MM.1S (cell line): ENCODE results near the gene IVD.

Experiments used
- DNase-seq: peaks from one replicate; pipeline ENCODE4 v3.0.0-alpha.2; 2015
- H2AFZ ChIP-seq: fragments of 300-600 bp; sonication (generic); 2 replicates; pipeline ENCODE4 v1.6.0; 2016; ENCODE audit warnings: antibody characterized with exemption, low read length
- H3F3A ChIP-seq: fragments of 300-600 bp; sonication (generic); 2 replicates; pipeline ENCODE4 v1.6.1; 2016; ENCODE audit warnings: mild to moderate bottlenecking, antibody characterized with exemption, low read length, moderate library complexity, mixed read lengths; ENCODE audit not compliant: insufficient read depth
- H3K27ac ChIP-seq: fragments of 300-600 bp; sonication (generic); 2 replicates; pipeline ENCODE4 v1.5.1; 2016; ENCODE audit warnings: mild to moderate bottlenecking, low read length
- H3K27me3 ChIP-seq: fragments of 300-600 bp; sonication (generic); replicated peaks from 2 replicates; pipeline ENCODE4 v1.6.0; 2016; ENCODE audit warnings: low read length; ENCODE audit not compliant: insufficient read depth
- H3K36me3 ChIP-seq: fragments of 300-600 bp; sonication (generic); replicated peaks from 2 replicates; pipeline ENCODE4 v1.6.1; 2016; ENCODE audit warnings: mild to moderate bottlenecking, low read length, mixed read lengths; ENCODE audit not compliant: insufficient read depth
- H3K4me1 ChIP-seq: fragments of 300-600 bp; sonication (generic); 2 replicates; pipeline ENCODE4 v1.6.1; 2016; ENCODE audit warnings: low read length, mixed read lengths
- H3K4me2 ChIP-seq: fragments of 300-600 bp; sonication (generic); 2 replicates; pipeline ENCODE4 v1.6.0; 2016; ENCODE audit warnings: low read depth, low read length
- H3K4me3 ChIP-seq: fragments of 300-600 bp; sonication (generic); 2 replicates; pipeline ENCODE4 v1.5.1; 2016; ENCODE audit warnings: low read length, mixed read lengths
- H3K79me2 ChIP-seq: fragments of 300-600 bp; sonication (generic); 2 replicates; pipeline ENCODE4 v1.6.1; 2016; ENCODE audit warnings: mixed run types, low read length, mixed read lengths
- H3K9ac ChIP-seq: fragments of 300-600 bp; sonication (generic); 2 replicates; pipeline ENCODE4 v1.6.1; 2016; ENCODE audit warnings: low read length, mixed read lengths
- H3K9me2 ChIP-seq: fragments of 300-600 bp; sonication (generic); replicated peaks from 2 replicates; pipeline ENCODE4 v1.6.1; 2016; ENCODE audit warnings: mild to moderate bottlenecking, low read length, mixed read lengths; ENCODE audit not compliant: insufficient read depth
- H3K9me3 ChIP-seq: fragments of 300-600 bp; sonication (generic); replicated peaks from 2 replicates; pipeline ENCODE4 v1.6.1; 2016; ENCODE audit warnings: mild to moderate bottlenecking, low read length, mixed read lengths; ENCODE audit not compliant: insufficient read depth
- H4K20me1 ChIP-seq: fragments of 300-600 bp; sonication (generic); 2 replicates; pipeline ENCODE4 v1.6.1; 2016; ENCODE audit warnings: mild to moderate bottlenecking, low read length, moderate library complexity, mixed read lengths; ENCODE audit not compliant: insufficient read depth
- EZH2 ChIP-seq: fragments of 300-600 bp; sonication (generic); optimal IDR thresholded peaks from 2 replicates; pipeline ENCODE3; 2017; ENCODE audit warnings: low read depth, mild to moderate bottlenecking, antibody characterized with exemption, low read length, mixed read lengths
- EZH2phosphoT487 ChIP-seq: fragments of 300-600 bp; sonication (generic); IDR thresholded peaks from 2 replicates; pipeline ENCODE4 v1.6.1; 2018; ENCODE audit warnings: antibody characterized with exemption, low read length
- TF ChIP-seq, protein P1 (sequence below): fragments of 300-600 bp; sonication (generic); IDR thresholded peaks from 2 replicates; pipeline ENCODE4 v1.5.1; 2016; ENCODE audit warnings: antibody characterized with exemption, low read length, mixed read lengths

The IVD gene

GRCh38 chr15:40439461-40439959, 33.9 kb downstream of the IVD start:
- H3K4me1 ChIP-seq: no peaks in the 10 kb centered on the region
- DNase-seq: no peak
- H3K4me2 ChIP-seq: peak overlapping the region; percentile 97
- peaks cover 16% of the 10 kb centered on the region for H3F3A ChIP-seq
- H3K36me3 ChIP-seq: no peaks in the 10 kb centered on the region
- 0 out of 2 replicates have a peak, but pooled peaks cover 5% of the 10 kb centered on the region for H4K20me1 ChIP-seq
- H3K9me2 ChIP-seq: no peaks in the 10 kb centered on the region
- TF ChIP-seq, protein P1, sequence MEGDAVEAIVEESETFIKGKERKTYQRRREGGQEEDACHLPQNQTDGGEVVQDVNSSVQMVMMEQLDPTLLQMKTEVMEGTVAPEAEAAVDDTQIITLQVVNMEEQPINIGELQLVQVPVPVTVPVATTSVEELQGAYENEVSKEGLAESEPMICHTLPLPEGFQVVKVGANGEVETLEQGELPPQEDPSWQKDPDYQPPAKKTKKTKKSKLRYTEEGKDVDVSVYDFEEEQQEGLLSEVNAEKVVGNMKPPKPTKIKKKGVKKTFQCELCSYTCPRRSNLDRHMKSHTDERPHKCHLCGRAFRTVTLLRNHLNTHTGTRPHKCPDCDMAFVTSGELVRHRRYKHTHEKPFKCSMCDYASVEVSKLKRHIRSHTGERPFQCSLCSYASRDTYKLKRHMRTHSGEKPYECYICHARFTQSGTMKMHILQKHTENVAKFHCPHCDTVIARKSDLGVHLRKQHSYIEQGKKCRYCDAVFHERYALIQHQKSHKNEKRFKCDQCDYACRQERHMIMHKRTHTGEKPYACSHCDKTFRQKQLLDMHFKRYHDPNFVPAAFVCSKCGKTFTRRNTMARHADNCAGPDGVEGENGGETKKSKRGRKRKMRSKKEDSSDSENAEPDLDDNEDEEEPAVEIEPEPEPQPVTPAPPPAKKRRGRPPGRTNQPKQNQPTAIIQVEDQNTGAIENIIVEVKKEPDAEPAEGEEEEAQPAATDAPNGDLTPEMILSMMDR: no peak
- no peak for TF ChIP-seq EZH2
- no peak for TF ChIP-seq EZH2phosphoT487
- peaks cover 33% of the 10 kb centered on the region for H3K27me3 ChIP-seq
- H3K9ac ChIP-seq: no peak overlapping the region; the same call in 1 of the 2 replicates
- no peak overlapping the region for H3K27ac ChIP-seq
- H2AFZ ChIP-seq: peak overlapping the region; percentile 53
- peaks cover 29% of the 10 kb centered on the region for H3K79me2 ChIP-seq
- no peaks in the 10 kb centered on the region for H3K9me3 ChIP-seq
- peak overlapping the region; percentile 70 for H3K4me3 ChIP-seq

- H3K4me1 ChIP-seq: no peaks in the 10 kb centered on the region
- peak overlapping the region; percentile 70 for H3K4me3 ChIP-seq
- no peaks in the 10 kb centered on the region for H3K9me3 ChIP-seq
- H3K4me2 ChIP-seq: peak overlapping the region; percentile 97
- H3K9ac ChIP-seq: peak overlapping the region; percentile 40; the same call in 1 of the 2 replicates
- TF ChIP-seq EZH2phosphoT487 (no peak), EZH2 (no peak)
- TF ChIP-seq, protein P1: no peak
- no peaks in the 10 kb centered on the region for H3K36me3 ChIP-seq
- peaks cover 33% of the 10 kb centered on the region for H3K27me3 ChIP-seq
- H4K20me1 ChIP-seq: 0 out of 2 replicates have a peak, but pooled peaks cover 5% of the 10 kb centered on the region
- peaks cover 35% of the 10 kb centered on the region for H3K79me2 ChIP-seq
- no peak overlapping the region for H3K27ac ChIP-seq
- H3K9me2 ChIP-seq: no peaks in the 10 kb centered on the region
- H2AFZ ChIP-seq: peak overlapping the region; percentile 53
- DNase-seq: peak; percentile 24
- peaks cover 16% of the 10 kb centered on the region for H3F3A ChIP-seq
These were observed 34.6 kb downstream of the IVD start for GRCh38 chr15:40439960-40440742.

DNA sequence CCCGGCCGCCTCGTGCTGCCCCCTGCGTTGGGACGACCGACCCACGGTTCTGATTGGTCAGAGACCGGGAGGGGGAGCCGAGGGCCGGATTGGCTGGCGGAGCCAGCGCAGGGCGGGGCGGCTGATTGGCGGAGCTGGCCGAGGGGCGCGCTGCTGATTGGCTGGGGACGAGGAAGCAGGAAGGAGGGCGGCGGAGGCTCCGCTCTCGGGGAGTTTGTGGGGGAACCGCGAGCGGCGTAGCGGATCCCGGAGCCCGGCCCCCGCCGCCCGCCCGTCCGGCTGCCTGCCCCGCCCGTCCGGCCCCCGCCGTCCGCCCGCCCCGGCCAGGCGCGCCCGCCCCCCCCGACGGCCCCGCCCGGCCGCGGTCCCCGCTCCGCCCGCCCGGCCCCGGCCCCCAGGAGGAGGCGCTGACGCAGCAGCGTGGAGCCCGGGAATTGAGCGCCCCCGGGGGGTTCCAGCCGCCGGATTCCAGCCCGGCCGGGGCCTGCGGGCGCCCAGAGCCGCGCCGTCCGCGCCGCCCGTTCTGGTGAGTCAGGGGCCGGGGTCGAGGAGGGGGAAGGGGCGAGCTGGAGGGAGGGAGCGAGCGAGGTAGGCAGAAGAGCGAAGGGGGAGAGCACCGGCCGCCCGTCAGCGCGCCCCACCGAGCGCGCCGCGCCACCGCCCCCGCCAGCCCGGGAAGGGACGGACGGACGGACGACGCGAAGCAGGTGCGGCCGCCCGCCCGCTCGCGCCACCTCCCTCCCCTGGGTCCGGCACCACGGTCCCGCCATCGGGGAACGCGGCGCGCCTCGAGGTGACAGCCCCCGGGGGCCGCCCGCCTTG, 35.4 kb downstream of the IVD start, which contains the start of gene BAHD1:
Gene BAHD1 (plus strand): TSS at position 211 of the 822 bp plus-strand sequence. CDS start 17,512 bp downstream, outside the sequence.
- H3K4me3 ChIP-seq: peak within 1 kb of the TSS; percentile 77
- H3K9me3 ChIP-seq: no peaks in the 10 kb centered on the region
- DNase-seq: peak; percentile 93
- peak within 1 kb of the TSS; percentile 56 for H3K9ac ChIP-seq
- peak within 1 kb of the TSS; percentile 97 for H3K4me2 ChIP-seq
- peaks cover 43% of the 10 kb centered on the region for H3K79me2 ChIP-seq
- H3K27me3 ChIP-seq: peaks cover 33% of the 10 kb centered on the region
- H2AFZ ChIP-seq: peak within 1 kb of the TSS; percentile 71
- H3F3A ChIP-seq: peaks cover 16% of the 10 kb centered on the region
- H3K27ac ChIP-seq: no peak within 1 kb of the TSS
- H3K36me3 ChIP-seq: no peaks in the 10 kb centered on the region
- H4K20me1 ChIP-seq: 0 out of 2 replicates have a peak, but pooled peaks cover 5% of the 10 kb centered on the region
- TF ChIP-seq EZH2phosphoT487: no peak
- TF ChIP-seq, protein P1: no peak
- no peak for TF ChIP-seq EZH2
- no peaks in the 10 kb centered on the region for H3K4me1 ChIP-seq
- H3K9me2 ChIP-seq: no peaks in the 10 kb centered on the region
